Astrocyte of the hippocampus (primary cell): ENCODE data around the gene ANTXRL.
"Not testable (repeated sequence)": the region's sequence is repeated elsewhere in the genome, so short reads cannot be mapped to it uniquely, and the experiment has no call there.

Experiments used
- DNase-seq: peaks from one replicate; pipeline ENCODE4 v3.0.0; 2011; ENCODE audit warnings: low read depth, low spot score

Gene ANTXRL

GRCh38 chr10:46254467-46254866 lies 32.3 kb upstream of the ANTXRL start:
- no peak for DNase-seq

DNA sequence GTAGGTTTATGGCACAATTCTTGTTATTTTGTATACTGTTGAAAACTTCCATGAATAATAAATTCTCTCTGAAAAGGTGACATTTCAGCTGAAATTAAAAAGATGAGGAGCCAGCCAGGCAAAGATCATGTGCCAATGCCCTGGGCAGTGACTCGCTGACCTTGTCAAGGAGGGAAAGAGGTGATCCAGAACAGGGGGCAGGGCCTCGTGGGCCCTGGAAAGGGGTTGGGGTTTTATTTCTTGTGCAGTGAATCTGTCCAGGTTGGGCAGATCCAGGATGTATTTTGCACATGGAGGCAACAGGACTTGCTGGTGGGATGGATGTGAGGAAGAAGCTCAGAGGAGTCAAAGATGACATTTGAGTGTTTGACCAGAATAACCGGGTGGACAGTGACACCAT lies 31.6 kb upstream of the ANTXRL start:
- DNase-seq, result not testable (repeated sequence)

DNA sequence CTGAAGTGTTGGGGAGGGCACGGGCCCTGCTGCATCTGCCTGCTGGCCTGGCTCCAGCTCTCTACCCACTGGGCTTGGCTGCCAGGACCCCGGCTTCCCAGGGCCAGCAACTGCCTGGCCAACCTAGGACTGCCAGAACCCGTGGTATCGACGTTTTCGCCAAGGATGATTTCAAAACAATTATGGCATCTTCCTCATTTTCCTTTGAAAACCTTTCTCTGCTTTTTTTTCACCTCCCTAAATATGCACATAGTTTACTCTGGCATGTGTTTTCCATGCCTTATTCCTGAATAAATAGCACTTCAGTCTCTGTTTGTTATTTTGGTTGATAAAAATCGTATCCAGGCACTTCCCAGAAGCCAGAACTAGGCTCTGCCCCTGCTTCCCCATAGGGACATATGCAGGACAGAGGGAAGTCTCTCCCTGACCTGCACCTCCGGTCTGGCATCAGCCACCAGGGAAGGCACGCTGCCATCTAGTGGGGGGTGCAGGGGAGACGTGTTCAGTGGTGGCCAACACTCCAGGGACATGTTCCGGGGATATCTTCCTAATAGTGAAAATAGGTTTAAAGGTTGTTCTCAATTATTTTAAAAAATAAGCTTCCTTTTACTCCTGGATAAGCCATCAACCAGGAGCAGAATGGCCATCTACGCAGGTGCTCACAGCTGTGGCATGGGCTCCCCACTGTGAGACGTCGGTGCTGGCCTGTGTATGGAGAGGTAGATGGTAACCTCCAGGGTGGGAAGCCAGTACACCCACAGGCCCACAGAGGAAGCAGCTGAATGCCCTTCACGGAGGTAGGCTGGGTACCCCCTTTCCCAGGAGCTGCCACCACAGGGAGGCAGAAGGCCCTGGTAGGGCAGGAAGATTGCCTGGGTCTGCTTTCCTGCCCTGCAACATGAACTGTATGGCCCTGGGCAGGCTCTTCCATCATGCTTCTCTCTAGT lies 30.7 kb upstream of the ANTXRL start:
- peak; percentile 41 for DNase-seq

- no peak for DNase-seq
Observed at GRCh38 chr10:46257099-46257498, 29.7 kb upstream of the ANTXRL start.

- not testable (repeated sequence) for DNase-seq
Observed at GRCh38 chr10:46262906-46263560, 23.8 kb upstream of the ANTXRL start.

GRCh38 chr10:46263831-46264268 lies 22.9 kb upstream of the ANTXRL start:
- DNase-seq, result no peak

DNA sequence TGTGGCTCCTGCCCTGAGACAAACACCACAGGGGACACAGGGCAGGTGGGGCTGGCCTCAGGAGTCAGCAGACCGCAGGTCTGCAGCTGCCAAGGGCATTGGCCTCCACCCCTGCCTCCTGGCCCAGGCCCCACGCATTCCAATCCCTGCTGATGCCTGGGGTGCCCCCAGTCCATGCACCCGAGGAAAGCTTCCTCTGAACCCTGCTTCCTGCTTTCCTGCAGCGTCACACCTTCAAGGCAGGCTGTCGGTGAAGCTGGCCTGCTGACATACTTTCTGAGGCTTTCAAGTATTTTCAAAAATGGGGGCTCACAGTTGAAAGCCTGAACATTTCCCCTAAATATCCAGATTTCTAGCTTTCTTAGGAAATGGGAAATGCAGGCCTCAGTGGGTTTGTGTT lies 22.5 kb upstream of the ANTXRL start:
- no peak for DNase-seq

GRCh38 chr10:46264737-46265368 lies 21.9 kb upstream of the ANTXRL start:
- DNase-seq, result no peak

GRCh38 chr10:46265566-46266305 lies 21.1 kb upstream of the ANTXRL start:
- DNase-seq, result not testable (repeated sequence)

DNA sequence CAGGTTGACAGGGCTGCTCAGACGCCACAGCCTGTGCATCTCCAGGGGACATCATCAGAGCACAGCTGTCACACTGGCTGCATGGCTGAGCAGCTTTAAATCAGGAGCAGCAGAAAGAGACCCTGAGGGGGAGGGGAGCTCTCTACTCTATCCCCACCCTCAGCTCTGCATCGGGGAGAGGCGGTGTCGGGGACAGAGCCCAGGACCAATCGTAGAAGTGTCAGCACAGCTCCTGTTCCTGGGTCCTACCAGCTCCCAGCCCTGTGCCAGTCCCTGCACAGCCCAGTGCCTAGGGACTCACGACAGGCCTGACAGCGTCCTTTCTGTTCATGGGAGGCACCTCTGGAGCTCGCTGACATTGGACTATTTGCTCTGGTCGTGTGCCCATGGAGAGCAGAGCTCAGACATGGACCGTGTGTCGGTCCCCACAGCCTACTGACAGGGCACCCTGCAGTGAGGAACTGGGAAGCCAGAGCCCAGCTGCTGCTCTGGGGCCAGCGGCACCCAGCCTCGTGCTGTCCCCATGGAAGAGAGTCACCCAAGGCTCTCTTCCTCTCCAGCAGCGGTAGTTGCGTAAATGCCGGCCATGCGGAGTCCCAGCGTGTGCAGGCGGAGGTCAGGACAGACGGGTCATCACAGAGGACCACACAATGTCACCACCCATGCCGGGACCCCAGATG lies 20.4 kb upstream of the ANTXRL start:
- DNase-seq, result no peak

GRCh38 chr10:46267132-46267985 lies 19.4 kb upstream of the ANTXRL start:
- no peak for DNase-seq

- DNase-seq, result no peak
Observed at GRCh38 chr10:46268076-46268881, 18.5 kb upstream of the ANTXRL start.

DNA sequence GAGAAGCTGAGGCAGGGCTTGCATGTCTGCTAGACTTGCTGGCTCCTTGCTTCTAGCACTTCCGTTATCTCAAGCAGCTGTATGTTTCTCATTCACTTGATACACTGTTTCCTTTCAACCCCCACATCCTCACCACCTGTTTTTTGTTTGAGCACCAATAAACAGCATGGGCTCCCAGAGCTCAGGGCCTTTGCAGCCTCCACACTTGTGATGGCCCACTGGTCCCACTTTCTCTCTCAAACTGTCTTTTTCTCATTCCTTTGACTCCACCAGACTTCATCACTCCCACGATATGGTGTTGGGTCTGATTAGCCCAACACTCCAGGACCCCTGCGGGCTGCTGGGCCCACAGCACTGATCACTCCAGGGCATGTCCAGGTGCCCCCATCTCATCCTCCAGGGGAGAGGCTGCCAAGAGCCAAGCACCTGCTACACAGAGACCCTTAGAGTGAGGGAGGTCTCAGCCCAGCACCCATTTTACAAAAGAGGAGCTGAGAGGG lies 17.2 kb upstream of the ANTXRL start:
- DNase-seq, result not testable (repeated sequence)

GRCh38 chr10:46270086-46270811 lies 16.5 kb upstream of the ANTXRL start:
- DNase-seq, result no peak

DNA sequence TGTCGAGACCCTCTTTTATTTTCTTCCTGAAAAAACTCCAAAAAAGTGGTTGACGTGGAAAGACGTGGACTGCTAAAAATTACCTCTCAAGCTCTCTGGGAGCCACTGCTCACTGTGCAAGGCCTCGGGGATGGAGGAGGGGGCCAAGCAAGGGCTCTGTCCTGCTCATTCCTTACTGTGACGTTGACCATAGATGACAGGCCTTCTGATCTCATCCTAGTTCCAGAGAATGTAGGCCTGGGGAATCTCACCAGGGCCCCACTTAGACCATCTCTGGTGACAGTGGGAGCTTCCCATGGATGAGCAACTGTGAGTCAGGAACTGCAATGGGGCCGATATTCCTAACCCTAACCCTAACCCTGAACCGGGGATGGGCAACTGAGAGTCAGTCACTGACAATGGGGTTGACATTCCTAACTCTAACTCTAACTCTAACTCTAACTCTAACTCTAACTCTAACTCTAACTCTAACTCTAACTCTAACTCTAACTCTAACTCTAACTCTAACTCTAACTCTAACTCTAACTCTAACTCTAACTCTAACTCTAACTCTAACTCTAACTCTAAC lies 15.8 kb upstream of the ANTXRL start:
- not testable (repeated sequence) for DNase-seq

GRCh38 chr10:46271795-46272499 lies 14.8 kb upstream of the ANTXRL start:
- not testable (repeated sequence) for DNase-seq

DNA sequence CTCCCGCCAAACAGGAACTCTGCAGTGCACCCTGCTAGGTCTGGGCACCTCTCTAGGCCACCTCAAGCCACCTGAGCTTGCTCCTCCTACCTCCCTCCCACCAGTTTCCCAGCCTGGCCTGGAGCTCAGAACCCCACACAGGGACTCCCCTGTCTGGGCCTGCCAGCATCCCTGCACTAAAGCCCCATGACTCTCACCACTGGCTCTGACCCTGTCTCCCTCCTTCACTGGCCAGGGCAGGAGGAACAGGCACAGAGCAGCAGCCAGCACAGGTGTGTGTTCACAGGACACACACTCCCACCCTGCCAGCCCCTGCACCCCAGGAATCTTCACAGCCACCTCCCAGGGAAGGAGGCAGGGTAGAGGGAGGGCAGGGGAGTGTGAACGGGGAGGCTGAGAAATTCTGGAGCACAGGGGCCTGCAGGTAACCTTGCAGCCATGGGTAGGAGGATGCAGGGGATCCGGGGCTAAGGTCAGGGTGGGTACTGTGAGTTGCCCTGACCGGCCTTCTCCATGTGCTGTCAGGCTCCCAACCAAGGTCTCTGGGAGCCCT lies 13.9 kb upstream of the ANTXRL start:
- no peak for DNase-seq
